Measurements from ENCODE around the gene IFNA21.

- TF ChIP-seq POLR2A (IDR thresholded peaks at IDR 0.05; ENCODE audit: low read depth, low read length) (no peak), CTCF (conservative IDR thresholded peaks at IDR 0.05; ENCODE audit: low read depth, low read length) (no peak), MAZ (IDR thresholded peaks at IDR 0.05; ENCODE audit: borderline replicate concordance, low read depth, low read length) (no peak)
These were observed 45.4 kb downstream of the IFNA21 start for GRCh38 chr9:21121079-21121478.
